HepG2 (cell line): ENCODE measurements around the gene CALM1. TPM values are rescaled to one million over a fixed set of nuclear protein-coding genes. Genes with fewer than 3 reads are reported as not detected.

Experiments
- GMEB2 ChIP-seq: IDR thresholded peaks from 2 replicates; pipeline ENCODE4 v1.6.1; 2016; ENCODE audit warnings: missing biosample characterization, missing genetic modification reagents, low read depth
- HNRNPL ChIP-seq: fragments of 200-400 bp; formaldehyde crosslinking; IDR thresholded peaks from 2 replicates; pipeline ENCODE4 v1.6.1; 2017; ENCODE audit warnings: mild to moderate bottlenecking, low read depth, low read length
- NFRKB ChIP-seq: fragments of 450-650 bp; IDR thresholded peaks from 2 replicates; pipeline ENCODE4 v1.6.1; 2017
- PATZ1 ChIP-seq: sonication (generic); formaldehyde crosslinking; IDR thresholded peaks from 2 replicates; pipeline ENCODE4 v1.4.0; 2020; ENCODE audit warnings: missing genetic modification reagents
- RNF219 ChIP-seq: sonication (generic); formaldehyde crosslinking; IDR thresholded peaks from 2 replicates; pipeline ENCODE4 v1.5.0; 2020; ENCODE audit warnings: mild to moderate bottlenecking, missing genetic modification reagents
- ZBTB2 ChIP-seq: sonication (generic); formaldehyde crosslinking; IDR thresholded peaks from 2 replicates; pipeline ENCODE4 v1.8.0; 2022; ENCODE audit warnings: low read depth, missing genetic modification reagents
- ZBTB39 ChIP-seq: sonication (generic); formaldehyde crosslinking; IDR thresholded peaks from 2 replicates; pipeline ENCODE4 v1.5.0; 2020; ENCODE audit warnings: missing genetic modification reagents
- ZFP91 ChIP-seq: sonication (generic); formaldehyde crosslinking; IDR thresholded peaks from 2 replicates; pipeline ENCODE4 v1.9.0; 2022; ENCODE audit warnings: missing genetic modification reagents, mild to moderate bottlenecking, borderline replicate concordance
- ZKSCAN5 ChIP-seq: sonication (generic); formaldehyde crosslinking; IDR thresholded peaks from 2 replicates; pipeline ENCODE4 v1.5.1; 2020; ENCODE audit warnings: mild to moderate bottlenecking, missing genetic modification reagents
- ZNF687 ChIP-seq: sonication (generic); formaldehyde crosslinking; IDR thresholded peaks from 2 replicates; pipeline ENCODE4 v1.5.1; 2020; ENCODE audit warnings: mild to moderate bottlenecking, missing genetic modification reagents, moderate library complexity
- ZNF720 ChIP-seq: sonication (generic); formaldehyde crosslinking; IDR thresholded peaks from 2 replicates; pipeline ENCODE4 v1.4.0; 2020; ENCODE audit warnings: missing genetic modification reagents
- polyA plus RNA-seq, 8 experiments: library from polyadenylated mRNA; depleted of rRNA in 3 of 8; stranded (reverse) in 7 of 8; unstranded in 1 of 8; fragments of >200 nt; fragmentation: Illumina TruSeq in 4 of 8; extraction: Trizol in 4 of 8; gene quantifications; 2 replicates each; pipeline versions ENCODE4 v1.2.1 to v1.2.3, GENCODE V29; 2011 to 2016; ENCODE audit warnings: low read depth in 4 of 8, missing spikeins in 1 of 8, mixed read lengths in 1 of 8; ENCODE audit not compliant: insufficient read depth in 1 of 8
- total RNA-seq, 5 experiments: library from RNA; depleted of rRNA; stranded (reverse); fragments of >200 nt; fragmentation: Illumina TruSeq; extraction: Trizol; gene quantifications; 2 replicates each; pipeline ENCODE4 v1.2.3, GENCODE V29; 2016; ENCODE audit warnings: low read depth in 1 of 5

Gene CALM1
- total and polyA plus RNA-seq, 2 of the 13 experiments (the other 11 are each of a cell fraction or from before 2014, with no cell fraction given), result 110 to 238 TPM

- TF ChIP-seq ZFP91 (CRISPR knock-in tag) (no peak), NFRKB (no peak), PATZ1 (CRISPR knock-in tag) (peak; percentile 5; the same call in 1 of the 2 replicates), ZNF687 (CRISPR knock-in tag) (peak; percentile 63), RNF219 (CRISPR knock-in tag) (no peak), ZKSCAN5 (CRISPR knock-in tag) (no peak), ZNF720 (CRISPR knock-in tag) (no peak), GMEB2 (CRISPR knock-in tag) (no peak), ZBTB39 (CRISPR knock-in tag) (no peak), ZBTB2 (CRISPR knock-in tag) (no peak), HNRNPL (0 out of 2 replicates have a peak, but pooled peaks have one; percentile 36)
- TF ChIP-seq, all 625 proteins: peak for 14
Measured at GRCh38 chr14:90398315-90398839, 1.5 kb downstream of the CALM1 start (continued).
